Activated CD4-positive, alpha-beta T cell treated with anti-CD3 and anti-CD28 coated beads, Interleukin-2, amount 10 ng/mL, durations not matched to agents 7 days and 5 days (primary cell): ENCODE data around the gene RUVBL2. TPM values are rescaled to one million over a fixed set of nuclear protein-coding genes. Genes with fewer than 3 reads are reported as not detected.

Source experiments
- CTCF ChIA-PET: fragments of 350-600 bp; sonication (Branson Sonifier 250); formaldehyde crosslinking; loops from one replicate; lab custom pipeline; 2021; ENCODE audit warnings: antibody characterized with exemption; lab: Charles Lee
- POLR2A ChIA-PET: fragments of 350-600 bp; sonication (Branson Sonifier 250); formaldehyde crosslinking; loops from one replicate; lab custom pipeline; 2021; ENCODE audit warnings: antibody characterized with exemption; lab: Charles Lee
- DNase-seq: peaks from one replicate; pipeline ENCODE4 v3.0.0-alpha.2; 2020
- H3K27ac Mint-ChIP-seq: one replicate; pipeline ENCODE4 v1.8.0; 2021; ENCODE audit warnings: mild to moderate bottlenecking, moderate library complexity, mixed read lengths
- H3K27me3 Mint-ChIP-seq: one replicate; pipeline ENCODE4 v1.8.0; 2021; ENCODE audit warnings: mixed read lengths
- H3K36me3 Mint-ChIP-seq: one replicate; pipeline ENCODE4 v1.8.0; 2021; ENCODE audit warnings: low read depth, mixed read lengths
- H3K4me1 Mint-ChIP-seq: one replicate; pipeline ENCODE4 v1.8.0; 2021; ENCODE audit warnings: mixed read lengths
- H3K4me3 Mint-ChIP-seq: one replicate; pipeline ENCODE4 v1.8.0; 2021; ENCODE audit warnings: mild to moderate bottlenecking, moderate library complexity, mixed read lengths
- H3K9me3 Mint-ChIP-seq: one replicate; pipeline ENCODE4 v1.8.0; 2021; ENCODE audit warnings: mixed read lengths
- total RNA-seq, 2 experiments: library from RNA; stranded (reverse); gene quantifications; one replicate each; pipeline ENCODE4 v1.2.3, GENCODE V29; 2021

RUVBL2 gene
- total RNA-seq, 2 experiments from 2014 or later = 82.2 to 89.4 TPM

DNA sequence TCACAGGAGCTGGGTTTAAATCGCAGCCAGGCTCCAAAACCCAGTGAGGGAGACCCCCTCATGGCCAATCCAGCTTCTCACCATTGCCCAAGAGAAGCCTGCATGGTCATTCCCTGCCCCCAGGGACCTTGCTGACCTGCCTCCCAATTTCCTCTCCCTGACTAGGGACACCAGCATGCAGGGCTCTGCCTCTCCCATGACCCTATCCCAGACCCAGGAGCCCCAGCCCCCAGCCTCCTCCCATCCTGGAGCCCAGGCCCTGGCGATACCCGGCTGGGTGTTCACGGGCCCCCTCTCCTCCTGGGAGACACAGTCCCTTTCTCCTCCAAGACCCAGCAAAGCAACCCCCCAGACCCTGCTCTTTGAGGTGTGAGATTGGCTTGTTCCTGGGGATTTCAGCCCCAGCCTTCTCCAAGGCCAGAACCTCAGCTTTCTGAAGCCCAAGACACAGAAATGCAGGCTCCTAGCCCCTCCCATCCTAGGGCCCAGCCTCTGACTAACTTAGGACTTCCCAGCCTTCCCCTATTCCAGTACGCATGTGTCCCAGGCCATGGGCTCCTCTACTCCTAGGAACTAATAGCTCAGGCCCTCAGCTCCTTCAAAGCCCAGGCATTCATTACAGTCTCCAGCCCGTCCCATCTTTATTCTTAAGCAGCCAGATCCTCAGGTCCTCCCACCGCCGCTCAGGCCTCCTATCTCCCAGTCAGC, 1.7 kb upstream of the RUVBL2 start:
- no peak for DNase-seq
- Mint-ChIP-seq H3K27me3 (no peaks in the 10 kb centered on the region), H3K36me3 (peaks cover 21% of the 10 kb centered on the region), H3K9me3 (no peaks in the 10 kb centered on the region), H3K4me1 (peaks cover 34% of the 10 kb centered on the region), H3K27ac (peak overlapping the region; percentile 97), H3K4me3 (peak overlapping the region; percentile 92)
- CTCF ChIA-PET = interaction anchor here (1.8 to 3.3 kb wide), 6 partner anchors 8 to 120 kb away, joined by 4 to 89 read pairs (median 14); partner anchors contain the start of gene PPP1R15A
- POLR2A ChIA-PET = no interaction called here

DNA sequence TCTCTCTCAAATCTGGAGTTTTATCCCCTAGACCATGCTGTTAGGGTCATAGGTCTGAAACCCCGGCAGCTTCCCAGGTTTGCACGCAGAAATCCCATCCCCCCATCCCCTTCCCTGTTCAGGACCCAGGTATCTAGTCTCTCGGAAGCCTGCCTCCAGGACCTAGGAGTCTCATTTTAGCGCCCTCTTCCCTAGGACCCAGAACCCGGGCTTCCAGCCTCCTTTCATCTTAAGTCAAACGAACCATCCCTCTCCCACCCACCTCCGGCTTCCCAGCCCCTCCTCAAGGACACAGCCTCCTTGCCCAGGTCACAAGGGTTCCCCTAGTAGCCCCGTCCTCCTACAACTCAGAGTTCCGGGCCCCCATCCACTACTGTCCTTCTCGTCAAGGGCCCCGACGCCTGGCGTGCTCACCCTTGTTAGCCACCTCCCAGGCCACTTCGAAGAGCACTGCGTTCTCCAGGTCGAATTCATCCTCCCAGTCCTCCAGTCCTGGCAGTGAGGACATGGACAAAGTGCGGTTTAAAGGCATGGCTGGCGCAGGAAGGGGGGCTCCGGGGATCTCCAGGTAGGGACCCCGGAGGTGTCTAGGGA, 1.0 kb upstream of the RUVBL2 start:
- Mint-ChIP-seq H3K36me3 (peaks cover 19% of the 10 kb centered on the region), H3K9me3 (no peaks in the 10 kb centered on the region), H3K27ac (peak overlapping the region; percentile 97), H3K4me3 (peak overlapping the region; percentile 92), H3K27me3 (no peaks in the 10 kb centered on the region), H3K4me1 (peaks cover 36% of the 10 kb centered on the region)
- ChIA-PET POLR2A (interaction anchor here (0.6 kb wide), 1 partner anchor 45 kb away, joined by 3 read pairs; no protein-coding TSS in a partner anchor), CTCF (interaction anchor here (0.6 to 3.3 kb wide), 30 partner anchors 12 to 517 kb away, joined by 3 to 89 read pairs (median 4); partner anchors contain the start of genes CGB2, DHDH, HRC and LIN7B)
- peak; percentile 33 for DNase-seq

DNA sequence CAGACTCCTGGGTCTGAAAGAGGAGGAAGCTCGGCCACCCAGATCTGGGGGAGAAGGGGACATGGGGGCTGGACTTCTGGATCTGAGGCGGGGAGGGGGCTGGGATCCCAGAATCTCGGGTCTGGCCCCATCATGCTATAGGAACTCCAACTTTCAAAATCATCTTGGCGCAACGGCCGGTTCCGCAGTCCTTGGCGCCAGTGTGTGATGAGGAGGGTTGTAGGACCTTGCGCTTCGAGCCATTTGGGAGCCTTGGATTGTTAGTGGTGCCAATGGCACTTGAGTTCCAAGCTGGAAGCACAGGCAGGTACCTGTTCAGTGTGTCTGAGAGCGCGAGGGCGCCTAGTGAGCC, 324 bp downstream of the RUVBL2 start:
- peaks cover 8% of the 10 kb centered on the region for H3K36me3 Mint-ChIP-seq
- H3K27ac Mint-ChIP-seq = peak overlapping the region; percentile 97
- peak overlapping the region; percentile 92 for H3K4me3 Mint-ChIP-seq
- no peaks in the 10 kb centered on the region for H3K27me3 Mint-ChIP-seq
- no peaks in the 10 kb centered on the region for H3K9me3 Mint-ChIP-seq
- CTCF ChIA-PET = interaction anchor here (0.7 to 3.3 kb wide), 33 partner anchors 8 to 340 kb away, joined by 3 to 89 read pairs (median 4); partner anchors contain the start of genes BAX, CGB8, DHDH and PPP1R15A
- POLR2A ChIA-PET = interaction anchor here (0.7 to 1.1 kb wide), 2 partner anchors 27 to 122 kb away, joined by 3 to 4 read pairs; partner anchors contain the start of gene PPP1R15A
- DNase-seq = no peak
- H3K4me1 Mint-ChIP-seq = peaks cover 41% of the 10 kb centered on the region

DNA sequence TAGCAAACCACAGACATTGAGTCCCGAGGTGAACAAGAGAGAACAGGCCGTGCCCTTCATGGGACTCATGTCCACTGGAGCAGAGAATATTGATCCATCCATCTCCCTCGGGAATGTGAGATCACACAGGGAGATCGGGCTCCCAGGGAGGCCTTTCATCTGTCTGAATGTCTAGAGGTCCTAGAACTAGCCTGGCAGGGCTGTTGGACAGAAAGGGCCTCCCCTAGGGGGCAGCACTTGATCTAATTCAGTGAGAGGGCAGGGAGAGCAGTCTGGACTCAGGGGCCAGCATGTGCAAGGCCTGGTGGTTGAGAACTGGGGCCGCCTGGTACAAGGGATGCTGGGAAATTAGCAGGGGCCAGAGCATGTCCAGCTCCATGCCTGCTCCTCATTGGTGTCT, 4.3 kb downstream of the RUVBL2 start:
- DNase-seq = peak; percentile 74
- no peak overlapping the region for H3K27ac Mint-ChIP-seq
- no peaks in the 10 kb centered on the region for H3K27me3 Mint-ChIP-seq
- H3K4me3 Mint-ChIP-seq = no peak overlapping the region
- peaks cover 8% of the 10 kb centered on the region for H3K36me3 Mint-ChIP-seq
- no peaks in the 10 kb centered on the region for H3K9me3 Mint-ChIP-seq
- CTCF ChIA-PET = interaction anchor here (0.6 to 1.9 kb wide), 8 partner anchors 8 to 100 kb away, joined by 3 to 8 read pairs (median 3); no protein-coding TSS in a partner anchor
- peaks cover 31% of the 10 kb centered on the region for H3K4me1 Mint-ChIP-seq
- POLR2A ChIA-PET = no interaction called here

DNA sequence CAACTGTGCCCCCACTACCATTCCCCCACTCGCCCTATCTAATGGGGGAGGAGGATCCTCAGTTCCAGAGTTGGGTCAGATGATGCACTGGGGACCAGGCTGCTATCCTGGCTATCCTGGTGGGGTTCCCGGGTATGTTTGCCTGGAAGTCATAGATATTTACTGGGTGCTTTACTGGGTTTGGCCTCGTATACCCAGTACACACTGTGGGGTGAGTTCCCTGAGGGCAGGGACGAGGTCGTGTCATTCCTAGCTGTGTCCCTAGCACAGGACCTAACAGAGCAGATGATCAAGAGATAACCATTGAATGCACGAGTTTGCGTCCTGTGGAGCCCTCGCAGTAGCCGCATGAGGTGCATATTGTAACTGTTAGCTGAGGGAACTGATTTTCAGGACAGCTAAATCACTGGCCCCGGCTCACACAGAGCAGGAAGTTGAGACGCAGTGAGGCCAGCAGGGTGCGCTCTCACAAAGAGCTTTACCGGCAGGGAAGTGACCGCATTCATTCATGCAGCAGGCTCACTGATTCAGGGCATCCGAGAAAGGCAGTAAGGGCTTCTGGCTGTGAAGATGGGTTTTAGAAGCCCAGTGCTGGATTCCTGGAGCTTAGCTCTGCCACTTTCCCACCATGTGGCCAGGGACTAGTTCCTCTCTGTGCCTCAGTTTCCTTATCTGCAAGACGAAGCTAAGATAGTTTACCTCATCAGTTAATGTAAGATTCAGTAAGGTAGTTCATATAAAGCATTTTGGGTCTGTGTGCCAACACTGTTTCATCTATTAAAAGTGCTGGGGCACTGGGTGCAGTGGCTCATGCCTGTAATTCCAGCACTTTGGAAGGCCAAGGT, 6.0 kb downstream of the RUVBL2 start:
- Mint-ChIP-seq H3K4me1 (peaks cover 23% of the 10 kb centered on the region), H3K4me3 (no peak overlapping the region), H3K27ac (no peak overlapping the region), H3K9me3 (no peaks in the 10 kb centered on the region), H3K36me3 (peaks cover 12% of the 10 kb centered on the region), H3K27me3 (no peaks in the 10 kb centered on the region)
- CTCF ChIA-PET = interaction anchor here (0.5 to 2.5 kb wide), 18 partner anchors 9 to 530 kb away, joined by 3 to 23 read pairs (median 4); partner anchors contain the start of genes LHB and LIN7B
- peak; percentile 77 for DNase-seq
- POLR2A ChIA-PET = no interaction called here

DNA sequence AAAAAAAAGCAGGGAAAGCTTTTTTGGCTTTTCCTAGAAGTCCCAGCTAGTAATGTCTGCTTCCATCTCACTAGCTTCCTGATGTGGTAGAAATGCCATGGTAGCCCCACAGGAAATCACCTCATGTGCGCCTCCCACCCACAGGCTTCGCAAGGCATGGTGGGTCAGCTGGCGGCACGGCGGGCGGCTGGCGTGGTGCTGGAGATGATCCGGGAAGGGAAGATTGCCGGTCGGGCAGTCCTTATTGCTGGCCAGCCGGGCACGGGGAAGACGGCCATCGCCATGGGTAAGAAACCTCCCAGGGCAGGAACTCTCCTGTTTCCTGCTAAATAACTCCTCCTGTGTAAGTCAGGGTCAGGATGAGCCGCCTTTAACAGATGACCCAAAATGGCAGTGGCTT, 10.4 kb downstream of the RUVBL2 start:
- Mint-ChIP-seq H3K27me3 (no peaks in the 10 kb centered on the region), H3K27ac (no peak overlapping the region), H3K4me1 (peaks cover 6% of the 10 kb centered on the region), H3K36me3 (peaks cover 18% of the 10 kb centered on the region), H3K9me3 (no peaks in the 10 kb centered on the region), H3K4me3 (no peak overlapping the region)
- CTCF ChIA-PET = interaction anchor here (0.8 to 6.8 kb wide), 3 partner anchors 9 to 15 kb away, joined by 3 to 36 read pairs (median 4); partner anchors contain the start of genes GYS1 and RUVBL2
- DNase-seq = no peak
- POLR2A ChIA-PET = no interaction called here

DNA sequence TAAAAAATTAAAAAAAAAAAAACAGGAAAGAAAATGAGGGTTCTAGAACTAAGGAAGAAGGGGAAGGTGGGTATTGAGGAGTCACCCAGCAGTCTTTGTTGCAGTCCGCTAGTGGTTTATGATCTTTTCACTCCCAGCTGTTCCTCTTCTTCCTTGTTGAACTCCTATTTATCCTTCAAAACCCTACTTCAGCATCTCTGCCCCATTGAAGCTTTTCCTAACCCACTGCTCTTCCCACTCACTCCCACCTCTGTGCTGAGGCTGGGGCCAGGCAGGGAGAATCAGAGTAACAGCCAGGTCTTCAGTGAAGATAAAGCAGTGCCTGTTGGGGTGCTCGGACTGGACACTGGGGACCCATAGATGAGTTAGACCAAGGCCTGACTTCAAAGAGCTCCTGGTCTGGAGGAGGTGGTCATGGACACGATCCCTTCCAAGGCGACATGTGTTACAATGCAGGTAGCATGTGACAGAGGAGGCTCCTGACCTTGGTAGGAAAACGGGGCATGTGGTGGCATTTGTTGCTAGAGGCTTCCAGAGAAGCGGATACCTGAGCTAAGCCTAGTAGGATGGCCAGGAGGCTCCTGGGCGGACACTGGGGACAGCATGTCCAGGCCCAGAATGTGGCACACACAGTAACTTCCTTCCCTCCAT, 11.4 kb downstream of the RUVBL2 start:
- CTCF ChIA-PET = interaction anchor here (0.7 to 6.8 kb wide), 3 partner anchors 9 to 12 kb away, joined by 3 to 36 read pairs (median 6); partner anchors contain the start of genes GYS1 and RUVBL2
- Mint-ChIP-seq H3K4me3 (no peak overlapping the region), H3K27ac (no peak overlapping the region), H3K36me3 (peaks cover 15% of the 10 kb centered on the region), H3K9me3 (no peaks in the 10 kb centered on the region), H3K4me1 (no peaks in the 10 kb centered on the region), H3K27me3 (no peaks in the 10 kb centered on the region)
- POLR2A ChIA-PET = no interaction called here
- no peak for DNase-seq

DNA sequence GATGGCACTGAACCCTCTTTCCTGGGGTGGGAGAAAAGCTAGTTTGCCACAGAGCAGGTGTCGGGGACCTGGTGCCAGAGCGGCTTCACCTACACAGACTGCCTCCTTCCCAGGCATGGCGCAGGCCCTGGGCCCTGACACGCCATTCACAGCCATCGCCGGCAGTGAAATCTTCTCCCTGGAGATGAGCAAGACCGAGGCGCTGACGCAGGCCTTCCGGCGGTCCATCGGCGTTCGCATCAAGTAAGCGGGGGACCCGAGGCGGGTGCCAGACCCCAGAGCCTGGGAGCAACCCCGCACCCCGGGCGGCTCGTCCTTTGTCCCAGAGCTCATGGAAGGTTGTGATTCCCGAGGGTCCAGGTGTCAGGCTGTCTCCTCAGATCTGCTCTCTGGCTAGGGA, 13.2 kb downstream of the RUVBL2 start:
- ChIA-PET CTCF (interaction anchor here (1.9 to 6.8 kb wide), 4 partner anchors 9 to 14 kb away, joined by 6 to 36 read pairs (median 11); partner anchors contain the start of genes GYS1, LHB and RUVBL2), POLR2A (no interaction called here)
- Mint-ChIP-seq H3K36me3 (peaks cover 18% of the 10 kb centered on the region), H3K27ac (no peak overlapping the region), H3K4me1 (no peaks in the 10 kb centered on the region), H3K4me3 (no peak overlapping the region), H3K9me3 (no peaks in the 10 kb centered on the region), H3K27me3 (no peaks in the 10 kb centered on the region)
- DNase-seq = no peak

DNA sequence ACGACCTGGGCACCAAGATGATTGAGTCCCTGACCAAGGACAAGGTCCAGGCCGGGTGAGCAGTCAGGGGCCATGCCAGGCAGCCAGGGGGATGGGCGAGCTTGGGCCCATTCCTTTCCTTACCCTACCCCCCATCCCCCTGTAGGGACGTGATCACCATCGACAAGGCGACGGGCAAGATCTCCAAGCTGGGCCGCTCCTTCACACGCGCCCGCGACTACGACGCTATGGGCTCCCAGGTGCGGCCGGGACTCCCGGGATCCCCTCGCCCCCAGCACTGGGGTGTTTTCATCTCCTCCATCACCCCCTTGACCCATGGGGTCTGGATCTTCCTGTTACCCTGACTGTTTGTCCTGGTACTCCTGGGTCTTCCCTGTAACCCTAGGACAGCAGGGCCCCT, 16.1 kb downstream of the RUVBL2 start:
- H3K27me3 Mint-ChIP-seq = no peaks in the 10 kb centered on the region
- DNase-seq = no peak
- H3K4me1 Mint-ChIP-seq = no peaks in the 10 kb centered on the region
- H3K27ac Mint-ChIP-seq = no peak overlapping the region
- ChIA-PET POLR2A (interaction anchor here (0.5 kb wide), 1 partner anchor 110 kb away, joined by 4 read pairs; the partner anchor contains the start of gene NUCB1), CTCF (interaction anchor here (2.1 to 6.8 kb wide), 2 partner anchors 12 to 17 kb away, joined by 7 to 36 read pairs; partner anchors contain the start of genes GYS1 and RUVBL2)
- peaks cover 14% of the 10 kb centered on the region for H3K36me3 Mint-ChIP-seq
- H3K4me3 Mint-ChIP-seq = no peak overlapping the region
- H3K9me3 Mint-ChIP-seq = no peaks in the 10 kb centered on the region

DNA sequence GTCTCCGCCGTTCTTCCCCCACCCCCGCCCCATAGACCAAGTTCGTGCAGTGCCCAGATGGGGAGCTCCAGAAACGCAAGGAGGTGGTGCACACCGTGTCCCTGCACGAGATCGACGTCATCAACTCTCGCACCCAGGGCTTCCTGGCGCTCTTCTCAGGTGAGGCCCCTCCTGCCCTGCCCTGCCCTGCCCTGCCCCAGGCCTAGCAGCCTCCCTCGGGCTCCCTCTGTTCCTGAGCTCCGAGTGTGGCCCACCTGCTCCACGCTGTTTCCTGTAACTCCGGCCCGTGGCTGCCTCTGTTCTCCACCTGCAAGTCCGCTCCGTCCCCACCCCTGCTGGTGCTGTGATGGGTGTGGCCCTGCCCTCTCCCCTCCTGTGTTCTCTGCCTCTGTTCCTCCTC, 16.8 kb downstream of the RUVBL2 start:
- Mint-ChIP-seq H3K27ac (no peak overlapping the region), H3K9me3 (no peaks in the 10 kb centered on the region), H3K4me3 (no peak overlapping the region), H3K36me3 (peaks cover 9% of the 10 kb centered on the region), H3K27me3 (no peaks in the 10 kb centered on the region), H3K4me1 (no peaks in the 10 kb centered on the region)
- ChIA-PET POLR2A (no interaction called here), CTCF (interaction anchor here (0.8 to 2.1 kb wide), 2 partner anchors 12 to 17 kb away, joined by 3 to 7 read pairs; partner anchors contain the start of gene RUVBL2)
- no peak for DNase-seq

DNA sequence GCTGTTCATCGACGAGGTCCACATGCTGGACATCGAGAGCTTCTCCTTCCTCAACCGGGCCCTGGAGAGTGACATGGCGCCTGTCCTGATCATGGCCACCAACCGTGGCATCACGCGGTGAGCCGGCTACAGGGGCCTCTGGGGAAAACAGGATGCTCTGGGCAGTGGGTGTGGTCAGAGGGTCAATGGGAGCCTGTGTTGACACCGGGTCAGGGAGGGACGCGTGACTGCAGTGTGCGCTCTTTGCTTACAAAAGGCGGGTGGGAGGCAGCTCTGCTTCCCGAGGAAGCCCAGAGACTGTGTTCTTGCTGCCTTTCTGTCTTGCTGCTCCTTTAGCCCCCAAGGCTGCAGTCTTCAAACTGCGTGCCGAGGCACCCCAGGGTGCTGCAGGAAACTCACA, 17.5 kb downstream of the RUVBL2 start:
- no peaks in the 10 kb centered on the region for H3K9me3 Mint-ChIP-seq
- ChIA-PET CTCF (interaction anchor here (0.8 to 2.1 kb wide), 2 partner anchors 11 to 18 kb away, joined by 3 to 7 read pairs; partner anchors contain the start of gene RUVBL2), POLR2A (no interaction called here)

More for the DNA sequence above, 17.5 kb downstream of the RUVBL2 start:
- no peak for DNase-seq
- Mint-ChIP-seq H3K36me3 (peaks cover 13% of the 10 kb centered on the region), H3K4me1 (no peaks in the 10 kb centered on the region), H3K4me3 (no peak overlapping the region), H3K27ac (no peak overlapping the region), H3K27me3 (no peaks in the 10 kb centered on the region)
